ENCODE results near the gene GPSM1. TPM values are rescaled to one million over a fixed set of nuclear protein-coding genes. Genes with fewer than 3 reads are reported as not detected.

GPSM1 gene
- total and polyA plus RNA-seq, 9 of the 15 experiments (the other 6 are each of a cell fraction or from before 2014, with no cell fraction given): 0.04 to 14.2 (median 3.1) TPM

- ChIA-PET CTCF (ENCODE audit: low intra/inter-chr PET ratio) (no interaction called here), POLR2A (interaction anchor here (0.6 to 1.0 kb wide), 3 partner anchors 10 to 31 kb away, joined by 3 to 5 read pairs (median 3); no protein-coding TSS in a partner anchor)
- no TSS peak for BruUV-seq (replicated peaks)
- FAIRE-seq: no peak
- H2AFZ ChIP-seq (ENCODE audit: low read depth, low read length): no peak overlapping the region
- H3K9me1 ChIP-seq (ENCODE audit: control insufficient read depth, insufficient read depth, low read length): peaks cover 3% of the 10 kb centered on the region
- ATAC-seq: no peak
- 63% methylated on average over 23 of the region's 26 CpGs for WGBS (ENCODE audit: insufficient coverage, low coverage, missing lambda C conversion rate)
- H3K4me2 ChIP-seq (ENCODE audit: insufficient read depth, low read length): no peak overlapping the region
- no peaks in the 10 kb centered on the region for H3K79me2 ChIP-seq (ENCODE audit: control insufficient read depth, insufficient read depth, low read length)
- DNase-seq (ENCODE audit: extremely low read depth in 1 of 4, low spot score in 3 of 4): no peak
- H3K9me3 ChIP-seq (replicated peaks; ENCODE audit: control insufficient read depth, insufficient read depth, low read depth, low read length): no peaks in the 10 kb centered on the region
- H3K36me3 ChIP-seq (ENCODE audit: control insufficient read depth, insufficient read depth, low read length): peaks cover 22% of the 10 kb centered on the region; the same call in 1 of the 3 replicates
- H3K4me1 ChIP-seq (replicated peaks in 1 of 2; ENCODE audit: control insufficient read depth in 2 of 2, insufficient read depth in 2 of 2, low read length in 2 of 2): peaks cover 0 to 93% of the 10 kb centered on the region in 2 experiments; a peak in 2 of 5 replicates
- no peaks in the 10 kb centered on the region for H3K27me3 ChIP-seq (ENCODE audit: control insufficient read depth in 2 of 2, insufficient read depth in 2 of 2, low read length in 2 of 2)
- no peak overlapping the region for H3K4me3 ChIP-seq
- H3K27ac ChIP-seq (ENCODE audit: extremely low read depth, low read depth, low read length): no peak overlapping the region
- TF ChIP-seq RBFOX2 (IDR thresholded peaks at IDR 0.05; ENCODE audit: low read depth, low read length) (0 out of 2 replicates have a peak, but pooled peaks have one; percentile 11), EP400 (IDR thresholded peaks at IDR 0.05) (no peak), ZBTB7A (IDR thresholded peaks at IDR 0.05; ENCODE audit: borderline replicate concordance, control insufficient read depth, low read depth, low read length) (0 out of 2 replicates have a peak, but pooled peaks have one; percentile 28), ZBTB17 (CRISPR knock-in tag; IDR thresholded peaks at IDR 0.05) (no peak), ZNF583 (CRISPR knock-in tag; IDR thresholded peaks at IDR 0.05) (no peak), RFX5 (IDR thresholded peaks at IDR 0.05; ENCODE audit: low read depth, low read length) (no peak)
- no peaks in the 10 kb centered on the region for H4K20me1 ChIP-seq (replicated peaks; ENCODE audit: control insufficient read depth, insufficient read depth, low read length)
- H3K9ac ChIP-seq (ENCODE audit: insufficient read depth in 1 of 2, low read depth in 2 of 2, low read length in 2 of 2): no peak overlapping the region
- intact Hi-C loops (cut with micrococcal nuclease): no loop called here
- in situ Hi-C loops (cut with MboI): loop anchor here (25.0 kb wide), 1 partner anchor 302 kb away; no protein-coding TSS in a partner anchor
These were observed 8.2 kb downstream of the GPSM1 start for GRCh38 chr9:136335296-136336155.

All from K562 (cell line).